ENCODE results near the gene TSPAN13.

Gene TSPAN13

DNA sequence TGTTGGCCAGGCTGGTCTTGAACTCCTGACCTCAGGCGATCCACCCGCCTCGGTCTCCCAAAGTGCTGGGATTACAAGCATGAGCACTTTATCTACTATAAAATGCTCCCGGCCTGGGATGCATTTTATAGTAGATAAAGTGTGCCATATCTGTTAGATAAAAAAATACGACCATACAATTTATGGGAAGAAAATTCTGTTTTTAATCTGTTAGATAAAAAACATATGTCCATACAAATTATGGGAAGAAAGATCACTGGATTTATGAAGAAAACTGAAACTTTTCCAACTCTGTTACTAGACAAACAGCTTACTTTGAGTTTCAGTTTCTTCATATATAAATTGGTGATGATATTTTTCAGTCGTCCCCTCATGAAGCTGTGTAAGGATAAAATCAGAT lies 4.5 kb downstream of the TSPAN13 start:
- no peak overlapping the region for H3K9ac ChIP-seq (ENCODE audit: low read depth, low read length)
- no peaks in the 10 kb centered on the region for H3K27me3 ChIP-seq (ENCODE audit: insufficient read depth, low read length, poor library complexity)
- H3K4me2 ChIP-seq (ENCODE audit: insufficient read depth, low read length) = no peak overlapping the region
- no peaks in the 10 kb centered on the region for H4K20me1 ChIP-seq (ENCODE audit: insufficient read depth, low read length)
- no peaks in the 10 kb centered on the region for H3K9me3 ChIP-seq (ENCODE audit: insufficient read depth, low read length, severe bottlenecking)
- H3K4me1 ChIP-seq (ENCODE audit: insufficient read depth, low read length) = no peaks in the 10 kb centered on the region
- no peaks in the 10 kb centered on the region for H3K79me2 ChIP-seq (ENCODE audit: insufficient read depth, low read length)
- H2AFZ ChIP-seq (ENCODE audit: low read depth, low read length) = no peak overlapping the region
- H3K4me3 ChIP-seq (ENCODE audit: low read depth in 1 of 2, low read length in 2 of 2) = no peak overlapping the region
- ATAC-seq (ENCODE audit: insufficient read depth, low read depth) (no peak), DNase-seq (no peak)
- H3K27ac ChIP-seq (ENCODE audit: low read length) = no peak overlapping the region
- H3K36me3 ChIP-seq (ENCODE audit: insufficient read depth, low read length) = no peaks in the 10 kb centered on the region
- TF ChIP-seq EZH2 (IDR thresholded peaks at IDR 0.05; ENCODE audit: borderline replicate concordance, low read depth, low read length, severe bottlenecking) = no peak
- TF ChIP-seq, protein P1, sequence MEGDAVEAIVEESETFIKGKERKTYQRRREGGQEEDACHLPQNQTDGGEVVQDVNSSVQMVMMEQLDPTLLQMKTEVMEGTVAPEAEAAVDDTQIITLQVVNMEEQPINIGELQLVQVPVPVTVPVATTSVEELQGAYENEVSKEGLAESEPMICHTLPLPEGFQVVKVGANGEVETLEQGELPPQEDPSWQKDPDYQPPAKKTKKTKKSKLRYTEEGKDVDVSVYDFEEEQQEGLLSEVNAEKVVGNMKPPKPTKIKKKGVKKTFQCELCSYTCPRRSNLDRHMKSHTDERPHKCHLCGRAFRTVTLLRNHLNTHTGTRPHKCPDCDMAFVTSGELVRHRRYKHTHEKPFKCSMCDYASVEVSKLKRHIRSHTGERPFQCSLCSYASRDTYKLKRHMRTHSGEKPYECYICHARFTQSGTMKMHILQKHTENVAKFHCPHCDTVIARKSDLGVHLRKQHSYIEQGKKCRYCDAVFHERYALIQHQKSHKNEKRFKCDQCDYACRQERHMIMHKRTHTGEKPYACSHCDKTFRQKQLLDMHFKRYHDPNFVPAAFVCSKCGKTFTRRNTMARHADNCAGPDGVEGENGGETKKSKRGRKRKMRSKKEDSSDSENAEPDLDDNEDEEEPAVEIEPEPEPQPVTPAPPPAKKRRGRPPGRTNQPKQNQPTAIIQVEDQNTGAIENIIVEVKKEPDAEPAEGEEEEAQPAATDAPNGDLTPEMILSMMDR (IDR thresholded peaks at IDR 0.05; ENCODE audit: borderline replicate concordance, extremely low read depth, low read length, poor library complexity, severe bottlenecking) = no peak

DNA sequence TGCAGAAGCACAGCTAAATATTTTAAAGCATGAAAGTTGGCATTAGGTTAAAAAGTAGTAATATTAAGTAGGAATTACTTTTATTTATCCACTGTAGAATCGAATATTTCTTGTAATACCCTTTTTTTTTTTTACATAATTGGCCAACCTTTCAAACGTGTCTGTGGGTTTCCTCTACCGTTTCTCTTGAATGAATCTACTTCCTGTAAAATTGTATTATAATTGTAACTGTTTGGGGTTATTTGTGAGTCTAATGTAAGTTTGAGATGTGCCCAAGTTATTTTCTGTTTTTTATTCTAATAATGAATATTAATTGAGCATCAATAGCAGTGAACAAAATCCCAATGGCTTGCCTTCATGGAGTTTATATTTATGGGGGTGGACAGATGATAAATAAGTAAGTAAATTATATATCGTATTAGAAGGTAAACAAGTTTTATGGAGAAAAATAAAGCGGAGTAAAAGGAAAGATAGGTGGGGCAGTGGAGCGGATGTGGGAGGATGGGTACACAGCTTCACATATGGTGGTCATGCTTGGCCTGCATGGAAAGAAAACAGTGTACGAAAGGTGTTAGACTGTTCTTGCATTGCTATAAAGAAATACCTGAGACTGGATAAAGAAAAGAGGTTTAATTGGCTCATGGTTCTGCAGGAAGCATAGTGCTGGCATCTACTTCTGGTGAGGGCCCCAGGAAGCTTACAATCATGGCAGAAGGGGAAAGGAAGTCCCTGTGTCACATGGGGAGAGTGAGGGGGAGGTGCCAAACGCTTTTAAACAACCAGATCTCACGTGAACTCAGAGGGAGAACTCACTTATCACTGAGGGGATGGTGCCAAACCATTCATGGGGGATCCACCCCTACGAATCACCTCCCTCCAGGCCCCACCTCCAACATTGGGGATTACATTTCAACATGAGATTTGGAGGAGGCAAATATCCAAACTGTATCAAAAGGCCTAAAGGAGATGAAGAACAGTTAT lies 5.4 kb downstream of the TSPAN13 start:
- ATAC-seq (ENCODE audit: insufficient read depth, low read depth) (no peak), DNase-seq (no peak)
- no peak overlapping the region for H3K4me2 ChIP-seq (ENCODE audit: insufficient read depth, low read length)
- H2AFZ ChIP-seq (ENCODE audit: low read depth, low read length) = no peak overlapping the region
- no peak overlapping the region for H3K9ac ChIP-seq (ENCODE audit: low read depth, low read length)
- H3K36me3 ChIP-seq (ENCODE audit: insufficient read depth, low read length) = no peaks in the 10 kb centered on the region
- H3K4me1 ChIP-seq (ENCODE audit: insufficient read depth, low read length) = no peaks in the 10 kb centered on the region
- no peak overlapping the region for H3K27ac ChIP-seq (ENCODE audit: low read length)
- no peaks in the 10 kb centered on the region for H3K27me3 ChIP-seq (ENCODE audit: insufficient read depth, low read length, poor library complexity)
- H4K20me1 ChIP-seq (ENCODE audit: insufficient read depth, low read length) = no peaks in the 10 kb centered on the region
- no peak overlapping the region for H3K4me3 ChIP-seq (ENCODE audit: low read depth in 1 of 2, low read length in 2 of 2)
- no peaks in the 10 kb centered on the region for H3K79me2 ChIP-seq (ENCODE audit: insufficient read depth, low read length)
- no peaks in the 10 kb centered on the region for H3K9me3 ChIP-seq (ENCODE audit: insufficient read depth, low read length, severe bottlenecking)
- TF ChIP-seq EZH2 (IDR thresholded peaks at IDR 0.05; ENCODE audit: borderline replicate concordance, low read depth, low read length, severe bottlenecking) = no peak
- TF ChIP-seq, protein P1 (IDR thresholded peaks at IDR 0.05; ENCODE audit: borderline replicate concordance, extremely low read depth, low read length, poor library complexity, severe bottlenecking) = no peak

DNA sequence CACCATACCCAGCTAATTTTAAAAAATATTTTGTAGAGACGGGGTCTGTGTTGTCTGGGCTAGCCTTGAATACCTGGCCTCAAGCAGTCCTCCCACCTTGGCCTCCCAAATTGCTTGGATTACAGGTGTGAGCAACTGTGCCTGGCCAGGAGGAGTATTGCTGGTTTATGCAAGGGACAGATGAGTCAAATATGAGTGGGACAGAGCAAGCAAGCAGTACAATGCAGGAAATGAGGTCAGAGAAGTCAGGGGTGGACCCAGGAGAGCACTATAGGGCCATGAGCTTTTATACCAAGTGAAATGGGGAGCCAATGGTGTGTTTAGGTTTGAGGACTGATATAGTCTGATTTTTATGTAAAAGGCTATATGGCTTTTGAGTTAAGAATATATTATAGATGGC lies 6.3 kb downstream of the TSPAN13 start:
- H3K9ac ChIP-seq (ENCODE audit: low read depth, low read length) = no peak overlapping the region
- H3K4me2 ChIP-seq (ENCODE audit: insufficient read depth, low read length) = no peak overlapping the region
- no peak overlapping the region for H2AFZ ChIP-seq (ENCODE audit: low read depth, low read length)
- no peak overlapping the region for H3K27ac ChIP-seq (ENCODE audit: low read length)
- no peaks in the 10 kb centered on the region for H3K9me3 ChIP-seq (ENCODE audit: insufficient read depth, low read length, severe bottlenecking)
- no peaks in the 10 kb centered on the region for H3K27me3 ChIP-seq (ENCODE audit: insufficient read depth, low read length, poor library complexity)
- no peak overlapping the region for H3K4me3 ChIP-seq (ENCODE audit: low read depth in 1 of 2, low read length in 2 of 2)
- H4K20me1 ChIP-seq (ENCODE audit: insufficient read depth, low read length) = no peaks in the 10 kb centered on the region
- no peaks in the 10 kb centered on the region for H3K4me1 ChIP-seq (ENCODE audit: insufficient read depth, low read length)
- DNase-seq (no peak), ATAC-seq (ENCODE audit: insufficient read depth, low read depth) (no peak)
- no peaks in the 10 kb centered on the region for H3K79me2 ChIP-seq (ENCODE audit: insufficient read depth, low read length)
- TF ChIP-seq EZH2 (IDR thresholded peaks at IDR 0.05; ENCODE audit: borderline replicate concordance, low read depth, low read length, severe bottlenecking) = no peak
- TF ChIP-seq, protein P1 (IDR thresholded peaks at IDR 0.05; ENCODE audit: borderline replicate concordance, extremely low read depth, low read length, poor library complexity, severe bottlenecking) = no peak
- no peaks in the 10 kb centered on the region for H3K36me3 ChIP-seq (ENCODE audit: insufficient read depth, low read length)

Data from DND-41 (cell line).